GM23248 (cell line): ENCODE measurements around the gene SMOC2.

Experiments
- EZH2 ChIP-seq: fragments of 200-600 bp; sonication (generic); IDR thresholded peaks from 2 replicates; pipeline ENCODE4 v1.6.1; 2018; ENCODE audit warnings: antibody characterized with exemption, mild to moderate bottlenecking; ENCODE audit not compliant: insufficient read depth, poor library complexity, severe bottlenecking
- EZH2phosphoT487 ChIP-seq: fragments of 200-600 bp; sonication (generic); IDR thresholded peaks from 2 replicates; pipeline ENCODE4 v1.6.1; 2018; ENCODE audit warnings: antibody characterized with exemption, moderate library complexity, mild to moderate bottlenecking, low read depth; ENCODE audit not compliant: insufficient read depth

- no peak for TF ChIP-seq EZH2
- no peak for TF ChIP-seq EZH2phosphoT487
Observed at GRCh38 chr6:168684471-168684870, 243.5 kb downstream of the SMOC2 start.
